ENCODE data around the gene ETV3L.

Gene ETV3L

GRCh38 chr1:157139052-157139715 lies 39.6 kb upstream of the ETV3L start:
- TF ChIP-seq REST (IDR thresholded peaks at IDR 0.05; ENCODE audit: insufficient read depth in 1 of 2, low read depth in 2 of 2, low read length in 2 of 2) = no peak
- no peak for TF ChIP-seq SIN3A (IDR thresholded peaks at IDR 0.05; ENCODE audit: borderline replicate concordance, insufficient read depth, low read length)
- TF ChIP-seq POLR2AphosphoS5 (IDR thresholded peaks at IDR 0.05; ENCODE audit: low read depth, low read length) = no peak
- no peak for TF ChIP-seq FOXP2 (optimal IDR thresholded peaks at IDR 0.05; ENCODE audit: borderline replicate concordance, extremely low read depth, extremely low read length, insufficient read depth)
- TF ChIP-seq TAF1 (IDR thresholded peaks at IDR 0.05; ENCODE audit: borderline replicate concordance, insufficient read depth, low read length) = no peak

- TF ChIP-seq POLR2AphosphoS5 (IDR thresholded peaks at IDR 0.05; ENCODE audit: low read depth, low read length) = peak; percentile 79; the same call in 1 of the 2 replicates
- TF ChIP-seq REST (IDR thresholded peaks at IDR 0.05; ENCODE audit: insufficient read depth in 1 of 2, low read depth in 2 of 2, low read length in 2 of 2) = 0 out of 4 replicates have a peak, but pooled peaks of 1 of the 2 experiments have one; percentile 5
- peak; percentile 86 for TF ChIP-seq FOXP2 (optimal IDR thresholded peaks at IDR 0.05; ENCODE audit: borderline replicate concordance, extremely low read depth, extremely low read length, insufficient read depth)
- peak; percentile 17; the same call in 1 of the 2 replicates for TF ChIP-seq SIN3A (IDR thresholded peaks at IDR 0.05; ENCODE audit: borderline replicate concordance, insufficient read depth, low read length)
- no peak for TF ChIP-seq TAF1 (IDR thresholded peaks at IDR 0.05; ENCODE audit: borderline replicate concordance, insufficient read depth, low read length)
Measured at GRCh38 chr1:157138220-157139051, 38.8 kb upstream of the ETV3L start, which contains the start of gene ETV3. Gene ETV3, minus strand, starts transcription at chr1:157138395. Its CDS starts 2,043 bp downstream, at chr1:157136352.

- TF ChIP-seq TAF1 (IDR thresholded peaks at IDR 0.05; ENCODE audit: borderline replicate concordance, insufficient read depth, low read length) = peak; percentile 30; the same call in 1 of the 2 replicates
- TF ChIP-seq FOXP2 (optimal IDR thresholded peaks at IDR 0.05; ENCODE audit: borderline replicate concordance, extremely low read depth, extremely low read length, insufficient read depth) = no peak
- no peak for TF ChIP-seq POLR2AphosphoS5 (IDR thresholded peaks at IDR 0.05; ENCODE audit: low read depth, low read length)
- 0 out of 2 replicates have a peak, but pooled peaks have one; percentile 34 for TF ChIP-seq SIN3A (IDR thresholded peaks at IDR 0.05; ENCODE audit: borderline replicate concordance, insufficient read depth, low read length)
- no peak for TF ChIP-seq REST (IDR thresholded peaks at IDR 0.05; ENCODE audit: insufficient read depth in 1 of 2, low read depth in 2 of 2, low read length in 2 of 2)
Measured at GRCh38 chr1:157137408-157138219, 38.0 kb upstream of the ETV3L start.

- TF ChIP-seq TAF1 (IDR thresholded peaks at IDR 0.05; ENCODE audit: borderline replicate concordance, insufficient read depth, low read length) = no peak
- TF ChIP-seq POLR2AphosphoS5 (IDR thresholded peaks at IDR 0.05; ENCODE audit: low read depth, low read length) = no peak
- no peak for TF ChIP-seq SIN3A (IDR thresholded peaks at IDR 0.05; ENCODE audit: borderline replicate concordance, insufficient read depth, low read length)
- no peak for TF ChIP-seq FOXP2 (optimal IDR thresholded peaks at IDR 0.05; ENCODE audit: borderline replicate concordance, extremely low read depth, extremely low read length, insufficient read depth)
- TF ChIP-seq REST (IDR thresholded peaks at IDR 0.05; ENCODE audit: insufficient read depth in 1 of 2, low read depth in 2 of 2, low read length in 2 of 2) = no peak
Measured at GRCh38 chr1:157137046-157137407, 37.4 kb upstream of the ETV3L start.

Data from PFSK-1 (cell line).